Esophagus muscularis mucosa (tissue), 3 donors: Measurements from ENCODE around the gene MRC2.

Experiments used
- POLR2A ChIP-seq: fragments of 450-650 bp; IDR thresholded peaks from one replicate; pipeline ENCODE4 v1.6.1; 2017; ENCODE audit warnings: antibody characterized with exemption, moderate library complexity, mild to moderate bottlenecking, low read depth
- POLR2AphosphoS5 ChIP-seq, 2 donors: sonication (generic); formaldehyde crosslinking; IDR thresholded peaks; one replicate each; pipeline ENCODE4 v1.6.1; 2017; ENCODE audit warnings: antibody characterized with exemption in 2 of 2
- TF ChIP-seq, protein P1 (sequence below), 3 experiments: fragments of 200-600 bp in 2 of 3; fragments of 450-650 bp in 1 of 3; sonication (generic) in 2 of 3; IDR thresholded peaks; one replicate each; pipeline ENCODE4 v1.5.1; 2017 to 2019; ENCODE audit warnings: antibody characterized with exemption in 3 of 3, mild to moderate bottlenecking in 2 of 3, moderate library complexity in 1 of 3

DNA sequence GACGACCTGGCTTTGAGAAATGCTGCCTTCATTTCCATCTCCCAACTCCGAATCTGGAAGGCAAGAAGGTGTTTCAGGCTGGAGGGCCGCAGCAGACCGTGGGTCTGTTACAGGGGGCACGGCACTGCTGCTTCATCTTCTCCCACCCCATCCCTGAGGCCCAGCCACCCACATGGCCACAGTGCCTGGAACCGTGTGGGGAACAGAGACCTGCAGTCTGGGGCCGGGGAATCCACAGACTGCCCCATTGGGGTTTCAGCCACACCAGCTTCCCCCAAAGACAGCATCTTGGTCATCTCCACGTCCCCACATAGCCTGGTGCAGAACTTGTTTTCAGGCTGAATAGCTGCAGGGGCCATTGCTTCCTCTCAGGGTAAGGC, 74.2 kb downstream of the MRC2 start:
- TF ChIP-seq, protein P1, sequence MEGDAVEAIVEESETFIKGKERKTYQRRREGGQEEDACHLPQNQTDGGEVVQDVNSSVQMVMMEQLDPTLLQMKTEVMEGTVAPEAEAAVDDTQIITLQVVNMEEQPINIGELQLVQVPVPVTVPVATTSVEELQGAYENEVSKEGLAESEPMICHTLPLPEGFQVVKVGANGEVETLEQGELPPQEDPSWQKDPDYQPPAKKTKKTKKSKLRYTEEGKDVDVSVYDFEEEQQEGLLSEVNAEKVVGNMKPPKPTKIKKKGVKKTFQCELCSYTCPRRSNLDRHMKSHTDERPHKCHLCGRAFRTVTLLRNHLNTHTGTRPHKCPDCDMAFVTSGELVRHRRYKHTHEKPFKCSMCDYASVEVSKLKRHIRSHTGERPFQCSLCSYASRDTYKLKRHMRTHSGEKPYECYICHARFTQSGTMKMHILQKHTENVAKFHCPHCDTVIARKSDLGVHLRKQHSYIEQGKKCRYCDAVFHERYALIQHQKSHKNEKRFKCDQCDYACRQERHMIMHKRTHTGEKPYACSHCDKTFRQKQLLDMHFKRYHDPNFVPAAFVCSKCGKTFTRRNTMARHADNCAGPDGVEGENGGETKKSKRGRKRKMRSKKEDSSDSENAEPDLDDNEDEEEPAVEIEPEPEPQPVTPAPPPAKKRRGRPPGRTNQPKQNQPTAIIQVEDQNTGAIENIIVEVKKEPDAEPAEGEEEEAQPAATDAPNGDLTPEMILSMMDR (IDR thresholded peaks at IDR 0.05), result no peak
- TF ChIP-seq POLR2A (no peak), POLR2AphosphoS5 (IDR thresholded peaks at IDR 0.05) (no peak)
